PC-3 (cell line): ENCODE results near the gene DMC1.

ENCODE experiments used
- CTCF ChIP-seq: fragments of 300-600 bp; sonication (generic); conservative IDR thresholded peaks from 2 replicates; pipeline ENCODE4 v1.5.1; 2017; ENCODE audit warnings: antibody characterized with exemption, low read depth, mild to moderate bottlenecking, low read length
- EZH2 ChIP-seq: fragments of 300-600 bp; sonication (generic); IDR thresholded peaks from one replicate; pipeline ENCODE4 v1.6.1; 2017; ENCODE audit warnings: antibody characterized with exemption, mild to moderate bottlenecking, low read length; ENCODE audit not compliant: unreplicated experiment
- EZH2phosphoT487 ChIP-seq: fragments of 300-600 bp; sonication (generic); IDR thresholded peaks from 2 replicates; pipeline ENCODE4 v1.6.1; 2018; ENCODE audit warnings: mild to moderate bottlenecking, antibody characterized with exemption, low read length, borderline replicate concordance

GRCh38 chr22:38610234-38610633, 40.3 kb upstream of the DMC1 start:
- no peak for TF ChIP-seq CTCF
- TF ChIP-seq EZH2 = no peak
- TF ChIP-seq EZH2phosphoT487 = no peak
